ENCODE data around the gene DNAJC17.

Gene DNAJC17

DNA sequence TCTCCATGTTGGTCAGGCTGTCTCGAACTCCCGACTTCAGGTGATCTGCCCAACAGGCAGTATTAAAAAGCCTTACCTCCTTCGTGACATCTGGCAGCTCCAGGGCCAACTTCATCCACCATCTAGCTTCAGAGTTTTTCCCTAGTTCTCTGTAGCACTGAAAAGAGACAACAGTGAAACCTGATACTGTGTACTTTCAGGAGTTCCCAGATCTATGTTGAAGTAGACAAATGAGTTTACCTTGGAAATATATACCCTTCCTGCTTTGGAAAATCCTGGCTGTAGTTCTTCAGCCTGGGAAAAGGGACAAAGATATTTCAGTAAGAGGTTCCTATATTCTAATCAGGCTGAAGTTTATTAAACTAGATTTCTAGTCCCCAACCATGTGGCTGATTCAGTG lies 70.2 kb downstream of the DNAJC17 start:
- no peak overlapping the region for H3K18ac ChIP-seq (ENCODE audit: low read depth in 1 of 2, low read length in 2 of 2)
- H3K9ac ChIP-seq (ENCODE audit: low read length) = no peak overlapping the region
- no peaks in the 10 kb centered on the region for H3K27me3 ChIP-seq (ENCODE audit: control insufficient read depth in 1 of 2, insufficient read depth in 1 of 2, low read length in 2 of 2)
- H2AK5ac ChIP-seq (ENCODE audit: low read length, severe bottlenecking) = no peak overlapping the region
- no peak overlapping the region for H4K8ac ChIP-seq (ENCODE audit: low read length)
- no peak overlapping the region for H3K27ac ChIP-seq (ENCODE audit: low read length, poor library complexity, severe bottlenecking)
- H3K4ac ChIP-seq (ENCODE audit: low read depth in 1 of 2, low read length in 2 of 2) = no peak overlapping the region
- no peak overlapping the region for H2BK12ac ChIP-seq (ENCODE audit: low read length in 2 of 2)
- no peak overlapping the region for H2AFZ ChIP-seq (ENCODE audit: low read depth, low read length)
- no peak overlapping the region for H3K14ac ChIP-seq (ENCODE audit: low read length in 2 of 2)
- H2BK15ac ChIP-seq (ENCODE audit: low read depth, poor library complexity, severe bottlenecking) = no peak overlapping the region
- no peak overlapping the region for H2BK5ac ChIP-seq (ENCODE audit: low read depth, low read length, poor library complexity, severe bottlenecking)
- H3K4me1 ChIP-seq (ENCODE audit: control insufficient read depth, insufficient read depth, low read depth, low read length) = peaks cover 2% of the 10 kb centered on the region
- H3K23ac ChIP-seq (ENCODE audit: low read length in 2 of 2) = no peak overlapping the region
- H2BK120ac ChIP-seq (ENCODE audit: low read depth, low read length) = no peak overlapping the region
- H4K91ac ChIP-seq (ENCODE audit: low read length) = no peak overlapping the region
- no peak for DNase-seq
- H3K9me3 ChIP-seq (ENCODE audit: control insufficient read depth, low read length) = no peaks in the 10 kb centered on the region
- H3K4me2 ChIP-seq (ENCODE audit: low read length, poor library complexity, severe bottlenecking) = no peak overlapping the region
- peaks cover 10% of the 10 kb centered on the region for H3K79me1 ChIP-seq (replicated peaks; ENCODE audit: low read length, poor library complexity, severe bottlenecking)
- 100% methylated on average over 2 of the region's 3 CpGs for WGBS
- peaks cover 52 to 78% of the 10 kb centered on the region in 2 experiments for H3K36me3 ChIP-seq (ENCODE audit: control insufficient read depth in 1 of 2, insufficient read depth in 2 of 2, low read depth in 1 of 2, low read length in 2 of 2)
- H3K4me3 ChIP-seq (ENCODE audit: insufficient read depth in 1 of 2, low read depth in 1 of 2, low read length in 2 of 2) = no peak overlapping the region

DNA sequence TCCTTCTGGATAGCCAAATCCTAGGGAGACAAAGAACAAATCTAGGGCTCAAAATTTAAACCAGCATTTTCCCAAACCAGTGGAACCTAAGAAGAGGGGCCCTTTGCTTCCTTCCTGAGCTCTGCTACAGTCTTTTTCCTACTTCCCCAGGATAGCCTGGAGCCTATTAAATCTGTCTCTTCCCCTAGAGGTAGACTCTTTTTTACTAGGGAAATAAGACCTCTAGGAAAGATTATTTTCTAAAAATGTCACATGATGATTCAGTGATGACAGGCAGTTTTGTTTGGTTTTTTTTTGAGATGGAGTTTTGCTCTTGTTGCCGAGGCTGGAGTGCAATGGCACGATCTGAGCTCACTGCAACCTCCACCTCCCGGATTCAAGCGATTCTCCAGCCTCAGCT lies 70.7 kb downstream of the DNAJC17 start:
- Histone ChIP-seq H4K8ac (ENCODE audit: low read length) (no peak overlapping the region), H3K9me3 (ENCODE audit: control insufficient read depth, low read length) (no peaks in the 10 kb centered on the region), H2BK5ac (ENCODE audit: low read depth, low read length, poor library complexity, severe bottlenecking) (no peak overlapping the region), H3K36me3 (ENCODE audit: control insufficient read depth in 1 of 2, insufficient read depth in 2 of 2, low read depth in 1 of 2, low read length in 2 of 2) (peaks cover 52 to 77% of the 10 kb centered on the region in 2 experiments), H3K14ac (ENCODE audit: low read length in 2 of 2) (no peak overlapping the region), H3K27me3 (ENCODE audit: control insufficient read depth in 1 of 2, insufficient read depth in 1 of 2, low read length in 2 of 2) (no peaks in the 10 kb centered on the region), H4K91ac (ENCODE audit: low read length) (no peak overlapping the region), H2BK120ac (ENCODE audit: low read depth, low read length) (no peak overlapping the region), H2AFZ (ENCODE audit: low read depth, low read length) (no peak overlapping the region), H3K9ac (ENCODE audit: low read length) (no peak overlapping the region), H3K4me2 (ENCODE audit: low read length, poor library complexity, severe bottlenecking) (no peak overlapping the region), H3K79me1 (replicated peaks; ENCODE audit: low read length, poor library complexity, severe bottlenecking) (peaks cover 10% of the 10 kb centered on the region), H3K23ac (ENCODE audit: low read length in 2 of 2) (no peak overlapping the region), H3K18ac (ENCODE audit: low read depth in 1 of 2, low read length in 2 of 2) (no peak overlapping the region), H2BK12ac (ENCODE audit: low read length in 2 of 2) (no peak overlapping the region), H3K4me1 (ENCODE audit: control insufficient read depth, insufficient read depth, low read depth, low read length) (peaks cover 2% of the 10 kb centered on the region), H3K4ac (ENCODE audit: low read depth in 1 of 2, low read length in 2 of 2) (no peak overlapping the region), H3K4me3 (ENCODE audit: insufficient read depth in 1 of 2, low read depth in 1 of 2, low read length in 2 of 2) (no peak overlapping the region), H3K27ac (ENCODE audit: low read length, poor library complexity, severe bottlenecking) (no peak overlapping the region), H2AK5ac (ENCODE audit: low read length, severe bottlenecking) (no peak overlapping the region), H2BK15ac (ENCODE audit: low read depth, poor library complexity, severe bottlenecking) (no peak overlapping the region)
- no peak for DNase-seq
- 90% methylated on average over 4 of the region's 4 CpGs for WGBS

DNA sequence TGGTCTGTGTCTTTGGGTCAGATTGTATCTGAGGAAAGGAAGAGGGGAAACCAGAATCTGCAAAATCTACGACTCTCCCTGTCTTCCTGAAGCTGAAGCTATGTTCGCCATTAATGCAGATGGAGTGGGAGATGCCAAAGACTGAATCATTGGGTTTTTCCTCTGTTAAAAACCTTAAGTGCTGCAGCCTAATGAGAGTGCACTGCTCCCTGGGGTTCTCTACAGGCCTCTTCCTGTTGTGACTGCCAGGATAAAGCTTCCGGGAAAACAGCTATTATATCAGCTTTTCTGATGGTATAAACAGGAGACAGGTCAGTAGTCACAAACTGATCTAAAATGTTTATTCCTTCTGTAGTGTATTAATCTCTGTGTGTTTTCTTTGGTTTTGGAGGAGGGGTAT lies 76.2 kb downstream of the DNAJC17 start:
- H4K8ac ChIP-seq (ENCODE audit: low read length) = no peak overlapping the region
- H3K4me2 ChIP-seq (ENCODE audit: low read length, poor library complexity, severe bottlenecking) = no peak overlapping the region
- no peak overlapping the region for H2BK5ac ChIP-seq (ENCODE audit: low read depth, low read length, poor library complexity, severe bottlenecking)
- H2BK120ac ChIP-seq (ENCODE audit: low read depth, low read length) = no peak overlapping the region
- no peak overlapping the region for H3K4me3 ChIP-seq (ENCODE audit: insufficient read depth in 1 of 2, low read depth in 1 of 2, low read length in 2 of 2)
- H2AFZ ChIP-seq (ENCODE audit: low read depth, low read length) = no peak overlapping the region
- no peaks in the 10 kb centered on the region for H3K9me3 ChIP-seq (ENCODE audit: control insufficient read depth, low read length)
- H2BK12ac ChIP-seq (ENCODE audit: low read length in 2 of 2) = no peak overlapping the region
- H3K23ac ChIP-seq (ENCODE audit: low read length in 2 of 2) = no peak overlapping the region
- peaks cover 1% of the 10 kb centered on the region for H3K79me1 ChIP-seq (replicated peaks; ENCODE audit: low read length, poor library complexity, severe bottlenecking)
- H2AK5ac ChIP-seq (ENCODE audit: low read length, severe bottlenecking) = no peak overlapping the region
- no peak for DNase-seq
- peak overlapping the region; percentile 57 for H3K9ac ChIP-seq (ENCODE audit: low read length)
- H3K18ac ChIP-seq (ENCODE audit: low read depth in 1 of 2, low read length in 2 of 2) = no peak overlapping the region
- no peak overlapping the region for H2BK15ac ChIP-seq (ENCODE audit: low read depth, poor library complexity, severe bottlenecking)
- peaks cover 22 to 39% of the 10 kb centered on the region in 2 experiments for H3K36me3 ChIP-seq (ENCODE audit: control insufficient read depth in 1 of 2, insufficient read depth in 2 of 2, low read depth in 1 of 2, low read length in 2 of 2)
- no peak overlapping the region for H3K27ac ChIP-seq (ENCODE audit: low read length, poor library complexity, severe bottlenecking)
- 60% methylated on average over 3 of the region's 3 CpGs for WGBS
- no peak overlapping the region for H3K4ac ChIP-seq (ENCODE audit: low read depth in 1 of 2, low read length in 2 of 2)
- H3K14ac ChIP-seq (ENCODE audit: low read length in 2 of 2) = no peak overlapping the region
- H3K27me3 ChIP-seq (ENCODE audit: control insufficient read depth in 1 of 2, insufficient read depth in 1 of 2, low read length in 2 of 2) = no peaks in the 10 kb centered on the region
- no peaks in the 10 kb centered on the region for H3K4me1 ChIP-seq (ENCODE audit: control insufficient read depth, insufficient read depth, low read depth, low read length)
- no peak overlapping the region for H4K91ac ChIP-seq (ENCODE audit: low read length)

DNA sequence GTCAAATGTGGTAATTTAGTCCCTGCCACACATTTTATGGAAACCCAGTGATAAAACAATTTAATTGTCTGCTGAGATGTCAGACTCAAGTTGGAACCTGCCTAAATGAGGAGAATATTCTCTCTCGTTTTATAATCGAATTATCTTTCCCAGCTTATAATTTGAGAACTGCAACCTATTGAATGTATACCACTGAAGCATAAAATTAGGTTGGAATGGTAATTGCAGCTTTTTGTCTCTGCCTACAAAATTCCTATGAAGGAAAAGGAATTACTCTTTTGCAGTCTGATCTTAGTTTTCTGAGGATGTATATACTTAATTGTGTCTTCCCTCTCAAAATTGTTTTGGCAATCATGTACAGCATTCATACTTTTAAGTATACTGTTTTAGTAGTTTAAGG lies 83.4 kb downstream of the DNAJC17 start:
- Histone ChIP-seq H3K9me3 (ENCODE audit: control insufficient read depth, low read length) (no peaks in the 10 kb centered on the region), H4K8ac (ENCODE audit: low read length) (no peak overlapping the region), H2AFZ (ENCODE audit: low read depth, low read length) (no peak overlapping the region), H3K4me1 (ENCODE audit: control insufficient read depth, insufficient read depth, low read depth, low read length) (no peaks in the 10 kb centered on the region), H2BK12ac (ENCODE audit: low read length in 2 of 2) (no peak overlapping the region), H3K9ac (ENCODE audit: low read length) (no peak overlapping the region), H3K27me3 (ENCODE audit: control insufficient read depth in 1 of 2, insufficient read depth in 1 of 2, low read length in 2 of 2) (no peaks in the 10 kb centered on the region), H2BK120ac (ENCODE audit: low read depth, low read length) (no peak overlapping the region), H3K4me3 (ENCODE audit: insufficient read depth in 1 of 2, low read depth in 1 of 2, low read length in 2 of 2) (no peak overlapping the region), H3K18ac (ENCODE audit: low read depth in 1 of 2, low read length in 2 of 2) (no peak overlapping the region), H3K79me1 (replicated peaks; ENCODE audit: low read length, poor library complexity, severe bottlenecking) (no peaks in the 10 kb centered on the region), H2BK5ac (ENCODE audit: low read depth, low read length, poor library complexity, severe bottlenecking) (no peak overlapping the region), H3K36me3 (ENCODE audit: control insufficient read depth in 1 of 2, insufficient read depth in 2 of 2, low read depth in 1 of 2, low read length in 2 of 2) (peaks cover 0 to 12% of the 10 kb centered on the region in 2 experiments), H4K91ac (ENCODE audit: low read length) (no peak overlapping the region), H3K14ac (ENCODE audit: low read length in 2 of 2) (no peak overlapping the region), H2BK15ac (ENCODE audit: low read depth, poor library complexity, severe bottlenecking) (no peak overlapping the region), H3K4ac (ENCODE audit: low read depth in 1 of 2, low read length in 2 of 2) (no peak overlapping the region), H2AK5ac (ENCODE audit: low read length, severe bottlenecking) (no peak overlapping the region), H3K23ac (ENCODE audit: low read length in 2 of 2) (no peak overlapping the region), H3K4me2 (ENCODE audit: low read length, poor library complexity, severe bottlenecking) (no peak overlapping the region), H3K27ac (ENCODE audit: low read length, poor library complexity, severe bottlenecking) (no peak overlapping the region)
- no peak for DNase-seq
- WGBS = no CpG with 5 or more reads among the region's 2 CpGs

Data from mesenchymal stem cell (in vitro differentiated cells and primary cell).